NK-92 (cell line): ENCODE data around the gene DYNC1I2.

Experiments used
- DNase-seq: peaks from one replicate; lab custom pipeline; 2025; ENCODE audit not compliant: unreplicated experiment; lab: John Stamatoyannopoulos, UW

Gene DYNC1I2

DNA sequence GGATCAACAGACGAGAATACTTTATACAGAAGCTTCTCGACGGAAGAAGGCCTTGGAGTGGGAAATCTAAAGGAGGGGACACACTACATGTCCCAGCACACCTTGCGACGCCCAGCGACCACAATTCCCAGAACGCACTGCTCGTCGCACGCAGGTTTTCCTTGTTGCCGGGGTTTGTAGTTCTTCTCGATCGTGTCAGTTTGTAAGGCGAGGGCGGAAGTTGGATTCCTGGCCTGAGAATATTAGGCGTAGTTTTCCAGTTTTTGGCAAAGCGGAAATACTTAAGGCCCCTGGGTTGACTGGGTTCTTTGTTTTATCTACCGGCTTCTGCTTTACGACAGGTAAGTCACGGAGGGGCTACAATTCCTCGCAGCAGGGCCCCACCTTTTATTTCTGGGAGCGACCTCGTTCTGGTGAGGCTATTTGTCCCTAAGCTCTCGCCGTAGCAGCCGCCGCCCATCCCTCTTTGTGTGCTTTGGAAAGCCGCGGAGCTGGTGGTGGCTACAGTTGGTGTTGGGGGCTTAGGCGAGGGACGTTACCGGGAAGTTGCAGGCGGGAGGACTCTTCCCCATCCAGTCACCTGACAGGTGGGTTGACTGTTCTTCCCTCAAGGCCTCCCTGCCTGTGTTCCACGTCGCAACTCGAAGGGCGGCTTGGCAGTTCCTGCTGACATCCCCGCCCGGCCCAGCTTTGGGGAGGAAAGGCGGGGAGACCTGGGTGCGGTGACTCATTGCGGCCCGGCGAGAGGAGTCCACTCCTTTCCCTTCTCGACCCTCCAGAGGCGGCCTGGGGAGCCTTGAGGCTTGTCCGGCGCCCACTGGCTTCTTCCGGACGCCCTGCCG lies at the start of gene DYNC1I2:
Gene DYNC1I2 (plus strand): TSS at position 183 of the 842 bp plus-strand sequence. CDS start 2,687 bp downstream, outside the sequence.
- no peak for DNase-seq

DNA sequence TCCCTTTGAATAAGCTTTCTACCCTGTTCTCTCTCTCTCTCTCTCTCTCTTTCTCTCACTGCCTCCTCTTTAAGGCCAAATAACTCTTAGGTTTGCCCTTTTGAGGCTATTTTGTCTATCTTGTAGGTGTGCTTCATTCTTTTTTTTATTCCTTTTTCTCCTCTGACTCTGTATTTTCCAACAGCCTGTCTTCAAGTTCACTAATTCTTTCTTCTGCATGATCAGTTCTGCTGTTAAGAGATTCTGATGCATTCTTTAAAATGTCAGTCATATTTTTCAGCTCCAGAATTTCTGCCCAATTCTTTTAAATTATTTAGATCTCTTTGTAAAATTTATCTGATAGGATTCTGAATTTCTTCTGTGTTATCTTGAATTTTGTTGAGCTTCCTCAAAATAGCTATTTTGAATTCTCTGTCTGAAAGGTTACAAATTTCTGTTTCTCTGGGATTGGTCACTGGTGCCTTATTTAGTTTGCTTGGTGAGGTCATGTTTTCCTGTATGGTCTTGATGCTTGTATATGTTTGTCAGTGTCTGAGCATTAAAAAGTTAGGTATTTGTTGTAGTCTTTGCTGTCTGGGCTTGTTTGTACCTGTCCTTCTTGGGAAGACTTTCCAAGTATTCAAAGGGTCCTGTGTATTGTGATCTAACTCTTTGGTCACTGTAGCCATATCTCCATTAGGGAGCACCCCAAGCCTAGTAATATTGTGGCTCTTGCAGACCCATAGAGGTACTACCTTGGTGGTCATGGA lies 35.4 kb upstream of the DYNC1I2 start:
- no peak for DNase-seq

GRCh38 chr2:171652416-171652785 lies 34.9 kb upstream of the DYNC1I2 start:
- DNase-seq = no peak

- no peak for DNase-seq
Observed at GRCh38 chr2:171655586-171655985, 31.7 kb upstream of the DYNC1I2 start.

DNA sequence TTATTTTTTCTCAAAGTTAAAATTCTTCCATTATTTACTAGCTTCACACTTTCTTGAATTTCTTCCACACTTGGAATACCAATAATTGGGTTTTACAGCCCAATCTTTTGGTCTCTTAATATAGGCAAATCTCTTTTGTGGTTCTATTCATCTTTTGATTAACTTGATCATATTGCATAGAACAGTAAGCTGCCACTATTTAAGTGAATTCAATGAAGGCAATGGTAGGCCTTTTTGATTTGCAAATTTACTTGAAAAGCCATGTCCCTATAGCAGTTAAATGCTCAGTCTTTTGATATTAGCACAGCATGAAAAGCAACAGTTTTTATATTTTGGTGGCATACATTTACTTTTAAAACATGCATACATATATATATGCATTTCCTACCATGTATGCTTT lies 20.2 kb upstream of the DYNC1I2 start:
- no peak for DNase-seq

DNA sequence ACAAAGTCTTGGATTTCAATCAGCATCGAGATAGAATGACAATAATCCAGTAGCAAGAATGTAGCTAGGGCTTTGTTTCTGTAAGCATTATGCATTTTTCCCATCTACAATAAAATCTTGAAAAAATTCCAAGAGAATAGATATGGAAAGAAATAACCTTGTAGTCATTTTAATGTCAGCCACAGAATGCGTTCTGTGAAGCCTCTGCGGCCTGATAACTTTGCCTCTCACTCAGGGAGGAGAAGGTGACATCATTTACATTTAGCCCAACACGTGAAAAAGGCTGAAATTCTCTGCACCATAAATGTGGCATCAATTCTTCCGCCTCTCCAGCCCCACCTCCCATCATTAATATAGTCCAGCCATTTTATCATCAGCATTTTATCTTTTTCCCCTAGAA lies 19.1 kb upstream of the DYNC1I2 start:
- DNase-seq = no peak

- DNase-seq = no peak
Observed at GRCh38 chr2:171669121-171669520, 18.1 kb upstream of the DYNC1I2 start.

DNA sequence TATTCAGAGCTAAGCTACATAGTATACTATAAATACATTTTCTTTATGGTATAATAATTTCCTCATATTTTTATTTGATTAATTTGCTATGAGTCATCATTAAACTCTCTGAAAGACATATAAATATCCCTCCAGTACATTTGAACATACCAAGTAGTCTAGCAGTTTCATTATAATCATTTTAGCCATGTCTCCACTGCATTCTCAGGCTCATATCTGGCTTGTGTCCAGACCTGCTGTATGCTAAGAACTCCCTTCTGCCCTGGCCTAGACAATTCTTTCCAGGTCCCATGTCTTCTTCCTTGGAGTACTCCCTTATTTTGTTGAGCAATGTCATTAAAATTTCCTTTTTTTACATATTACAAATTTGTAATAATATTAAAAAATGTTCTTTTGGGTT lies 16.6 kb upstream of the DYNC1I2 start:
- DNase-seq = no peak

DNA sequence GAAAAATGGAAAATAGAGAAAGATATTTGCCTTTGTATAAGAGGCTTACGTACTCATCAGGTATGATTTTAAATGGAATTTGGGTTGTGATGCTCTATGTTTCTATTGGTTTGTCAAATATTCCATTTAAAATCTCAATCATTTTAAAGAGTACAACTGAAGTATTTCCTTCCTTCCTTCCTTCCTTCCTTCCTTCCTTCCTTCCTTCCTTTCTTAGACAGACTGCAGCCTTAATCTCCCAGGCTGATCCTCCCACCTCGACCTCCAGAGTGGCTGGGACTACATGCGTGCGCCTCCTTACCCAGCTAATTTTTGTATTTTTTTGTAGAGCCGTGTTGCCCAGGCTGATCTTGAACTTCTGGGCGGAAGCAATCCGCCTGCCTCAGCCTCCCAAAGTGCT lies 15.4 kb upstream of the DYNC1I2 start:
- no peak for DNase-seq

DNA sequence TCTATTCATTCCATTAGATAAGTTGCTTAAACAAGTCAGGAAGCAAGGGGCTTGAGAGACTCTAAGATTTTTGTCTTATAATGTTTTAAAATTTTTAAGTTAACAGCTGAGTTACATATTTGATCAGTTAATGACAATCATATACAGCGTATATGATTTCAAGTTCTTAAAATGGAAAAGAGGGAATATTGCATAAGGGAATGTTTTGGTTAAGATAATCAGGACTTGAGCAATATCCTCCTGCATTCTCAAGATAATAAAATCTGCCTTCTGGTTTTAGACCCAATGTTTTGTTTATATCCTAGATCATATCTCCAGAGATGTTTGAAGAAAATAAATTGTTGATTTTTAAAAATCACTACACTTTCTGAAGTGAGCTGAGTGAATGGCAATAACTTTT lies 13.4 kb upstream of the DYNC1I2 start:
- DNase-seq = no peak

GRCh38 chr2:171675810-171676345 lies 11.4 kb upstream of the DYNC1I2 start:
- no peak for DNase-seq

GRCh38 chr2:171678619-171679018 lies 8.7 kb upstream of the DYNC1I2 start:
- DNase-seq = no peak

DNA sequence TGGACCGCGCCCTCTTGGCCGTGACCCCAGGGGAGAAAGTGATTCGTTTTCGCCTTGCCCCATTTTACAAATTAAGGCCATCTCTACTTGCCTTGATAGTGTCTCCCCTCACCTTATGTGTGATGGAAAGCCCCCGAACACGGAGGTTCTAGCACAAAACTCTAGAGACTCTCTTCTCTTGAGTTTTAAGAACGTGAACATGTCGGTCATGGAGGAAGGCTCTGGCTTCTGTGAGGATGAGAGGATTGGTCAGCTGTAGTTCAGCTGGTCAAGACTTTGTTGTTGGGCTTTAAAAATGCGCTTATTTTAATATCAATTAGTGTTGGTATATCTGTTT lies 828 bp downstream of the DYNC1I2 start:
- DNase-seq = no peak

GRCh38 chr2:171692331-171692730 lies 5.1 kb downstream of the DYNC1I2 start:
- DNase-seq = no peak

DNA sequence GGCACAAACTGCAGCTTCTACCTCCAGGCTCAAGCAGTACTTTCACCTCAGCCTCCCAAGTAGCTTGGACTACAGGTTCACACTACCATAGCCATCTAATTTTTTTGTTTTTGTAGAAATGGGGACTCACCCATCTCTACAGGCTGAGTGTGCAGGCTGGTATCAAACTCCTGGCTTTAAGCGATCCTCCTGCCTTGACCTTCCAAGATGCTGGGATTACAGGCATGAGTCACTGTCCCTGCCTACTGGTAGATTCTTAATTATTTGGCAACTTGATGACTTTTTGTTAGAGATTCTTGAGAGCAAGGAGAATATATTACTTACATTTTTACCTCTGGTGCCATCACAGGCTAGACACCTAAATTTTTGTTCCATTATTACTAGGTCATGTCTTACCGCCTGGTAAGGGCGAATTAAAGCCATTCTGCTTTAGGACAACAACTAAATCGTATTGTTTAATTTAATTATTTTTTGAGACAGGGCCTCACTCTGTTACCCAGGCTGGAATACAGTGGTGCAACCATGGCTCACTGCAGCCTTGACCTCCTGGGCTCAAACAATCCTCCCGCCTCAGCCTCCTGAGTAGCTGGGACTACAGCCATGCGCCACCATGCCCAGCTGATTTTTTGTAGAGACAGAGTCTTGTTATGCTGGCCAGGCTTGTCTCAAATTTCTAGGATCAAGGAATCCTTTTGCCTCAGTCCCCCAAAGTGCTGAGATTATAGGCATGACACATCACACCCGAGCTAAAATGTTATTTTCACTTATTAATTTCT lies 15.7 kb downstream of the DYNC1I2 start:
- DNase-seq = no peak

- DNase-seq = no peak
Observed at GRCh38 chr2:171703574-171704347, 16.5 kb downstream of the DYNC1I2 start.

GRCh38 chr2:171706152-171706803 lies 19.0 kb downstream of the DYNC1I2 start:
- DNase-seq = no peak

GRCh38 chr2:171707752-171708151 lies 20.5 kb downstream of the DYNC1I2 start:
- DNase-seq = no peak

GRCh38 chr2:171709011-171709685 lies 21.9 kb downstream of the DYNC1I2 start:
- DNase-seq = no peak

- DNase-seq = no peak
Observed at GRCh38 chr2:171711351-171711750, 24.1 kb downstream of the DYNC1I2 start.
